ENCODE data around the gene CCDC187.

Gene CCDC187

GRCh38 chr9:136265561-136266355 lies 38.1 kb downstream of the CCDC187 start:
- no peak for DNase-seq

DNA sequence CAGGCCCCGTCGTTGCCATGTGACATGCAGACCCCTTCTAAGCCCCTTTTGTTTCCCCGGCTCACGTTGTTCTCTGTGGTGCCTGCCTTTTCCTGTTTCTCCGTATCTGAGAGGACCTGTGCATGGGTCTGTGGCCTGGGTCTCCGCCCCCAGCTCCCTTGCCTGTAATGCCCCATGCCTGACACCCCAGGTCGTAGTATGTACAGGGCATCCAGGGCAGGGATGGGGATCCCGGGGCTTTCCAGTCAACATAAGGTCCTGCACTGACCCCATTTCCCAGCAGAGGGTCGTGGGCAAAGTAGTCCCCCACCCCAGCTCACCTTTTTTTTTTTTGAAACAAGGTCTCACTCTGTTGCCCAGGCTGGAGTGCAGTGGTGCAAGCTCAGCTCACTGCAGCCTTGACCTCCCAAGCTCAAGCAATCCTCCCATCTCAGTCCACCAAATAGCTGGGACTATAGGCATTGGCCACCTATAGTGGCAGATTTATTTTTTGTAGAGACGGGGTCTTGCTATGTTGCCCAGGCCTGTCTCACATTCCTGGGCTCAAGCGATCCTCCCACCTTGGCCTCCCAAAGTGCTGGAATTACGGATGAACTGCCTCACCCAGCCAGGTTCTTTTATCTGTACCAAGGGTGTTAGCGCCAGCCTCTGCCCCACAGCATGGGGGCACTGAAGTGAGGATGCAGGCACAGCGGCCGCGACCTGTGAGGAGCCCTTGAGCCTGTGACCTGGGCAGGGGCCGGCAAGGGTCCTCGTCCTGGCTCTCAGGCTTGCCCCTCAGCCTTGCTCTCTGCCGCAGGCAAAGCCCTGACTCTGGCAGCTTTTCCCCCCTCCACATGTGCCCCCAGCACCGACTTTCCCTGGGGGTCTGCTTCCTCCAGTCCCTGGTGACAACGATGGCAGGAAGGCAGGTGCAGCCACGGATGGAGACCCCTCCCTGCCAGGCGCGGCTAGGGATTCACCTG lies 39.2 kb downstream of the CCDC187 start:
- DNase-seq = no peak

GRCh38 chr9:136264031-136264430 lies 39.9 kb downstream of the CCDC187 start:
- DNase-seq = no peak

GRCh38 chr9:136262671-136263178 lies 41.2 kb downstream of the CCDC187 start:
- DNase-seq = no peak

DNA sequence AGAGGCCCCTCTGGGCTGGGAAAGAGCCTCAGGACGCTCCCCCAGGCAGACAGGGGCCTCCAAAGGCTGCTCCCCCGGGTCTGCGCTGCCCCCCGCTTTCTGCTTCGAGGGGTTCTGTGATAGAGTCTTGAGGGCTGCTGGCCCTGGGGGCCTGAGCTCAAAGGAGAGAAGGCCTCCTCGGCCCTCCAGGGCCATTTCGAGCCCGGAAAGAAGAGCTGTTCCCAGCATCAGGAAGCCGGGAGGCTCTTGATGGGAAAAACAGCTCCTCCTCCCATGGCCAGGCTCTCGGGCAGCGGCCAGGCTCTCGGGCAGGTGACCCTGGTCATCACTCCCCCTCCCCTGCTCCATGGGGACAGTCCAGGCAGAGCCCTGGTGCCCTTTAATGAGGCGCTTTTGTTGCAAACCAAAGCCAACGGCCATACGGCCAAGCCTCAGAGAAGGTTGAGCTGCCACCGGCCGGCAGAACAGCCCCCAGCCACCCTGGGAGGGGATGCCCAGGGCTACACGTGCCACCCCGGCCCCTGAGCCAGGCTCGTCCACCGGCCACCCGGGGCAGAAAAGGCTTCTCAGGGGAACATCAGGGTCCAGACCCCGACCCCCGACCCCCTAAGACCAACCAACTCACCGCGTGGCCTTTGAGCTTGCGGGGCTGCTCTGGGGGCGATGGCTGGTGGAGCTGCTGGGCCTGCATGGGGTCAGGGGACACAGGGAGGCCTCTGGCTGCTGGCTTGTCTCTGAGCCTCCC lies 42.0 kb downstream of the CCDC187 start:
- DNase-seq = no peak

- DNase-seq = no peak
Observed at GRCh38 chr9:136260936-136261472, 42.9 kb downstream of the CCDC187 start.

GRCh38 chr9:136260521-136260920 lies 43.4 kb downstream of the CCDC187 start:
- DNase-seq = no peak

- no peak for DNase-seq
Observed at GRCh38 chr9:136259836-136260235, 44.1 kb downstream of the CCDC187 start.

- DNase-seq = no peak
Observed at GRCh38 chr9:136259517-136259813, 44.4 kb downstream of the CCDC187 start.

GRCh38 chr9:136258786-136259516 lies 44.9 kb downstream of the CCDC187 start:
- no peak for DNase-seq

- DNase-seq = no peak
Observed at GRCh38 chr9:136258299-136258625, 45.6 kb downstream of the CCDC187 start.

GRCh38 chr9:136257381-136258298 lies 46.3 kb downstream of the CCDC187 start:
- DNase-seq = no peak

- DNase-seq = no peak
Observed at GRCh38 chr9:136255896-136256890, 47.7 kb downstream of the CCDC187 start.

DNA sequence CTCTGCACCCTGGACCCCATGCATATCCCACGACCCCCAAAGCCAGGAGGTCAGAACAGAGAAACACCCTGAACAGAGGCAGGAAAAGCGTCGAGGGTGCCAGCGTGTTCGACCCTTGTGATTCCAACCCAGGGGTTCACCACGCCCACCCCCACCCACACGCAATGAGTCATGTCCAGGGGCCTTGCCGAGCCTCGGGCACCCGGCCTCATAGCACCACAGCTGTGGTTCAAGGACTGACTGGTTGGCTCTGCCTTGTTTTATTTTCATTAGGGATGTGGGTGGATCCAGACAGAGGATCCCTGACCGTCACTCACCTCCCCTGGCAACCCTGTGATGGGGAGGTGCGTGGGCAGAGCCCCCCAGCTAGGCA lies 48.7 kb downstream of the CCDC187 start:
- no peak for DNase-seq

- DNase-seq = no peak
Observed at GRCh38 chr9:136254381-136255165, 49.3 kb downstream of the CCDC187 start.

- DNase-seq = no peak
Observed at GRCh38 chr9:136253246-136254130, 50.4 kb downstream of the CCDC187 start.

DNA sequence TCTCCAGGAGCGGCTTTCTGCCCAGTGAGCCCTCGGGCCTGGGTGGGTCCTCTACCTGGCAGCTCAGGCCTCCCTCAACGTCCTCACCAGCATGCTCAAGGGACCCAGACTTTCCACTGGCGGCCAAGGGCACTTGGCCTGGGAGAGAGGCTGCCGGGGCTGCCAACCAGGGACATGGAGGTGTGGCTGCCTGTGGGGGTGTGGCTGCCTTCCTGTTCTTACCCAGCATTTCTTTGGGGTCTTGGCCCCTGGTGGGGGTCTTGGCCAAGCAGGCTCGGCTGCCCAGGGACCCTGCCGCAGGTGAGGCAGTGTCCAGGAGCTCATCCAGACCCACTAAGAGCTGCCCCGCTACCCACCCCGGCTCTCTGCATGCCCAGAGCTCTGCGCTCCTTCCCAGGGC lies 51.0 kb downstream of the CCDC187 start:
- DNase-seq = no peak

GRCh38 chr9:136252281-136252680 lies 51.6 kb downstream of the CCDC187 start:
- DNase-seq = no peak
